DMS 273 (cell line): ENCODE data around the gene PRMT6.
A peak's percentile ranks its signal among the peaks of the same experiment; 100 is the strongest.
"Not testable (repeated sequence)": the region's sequence is repeated elsewhere in the genome, so short reads cannot be mapped to it uniquely, and the experiment has no call there.

Experiments used
- DNase-seq: peaks from one replicate; lab custom pipeline; 2025; ENCODE audit not compliant: unreplicated experiment; lab: John Stamatoyannopoulos, UW

PRMT6 gene

DNA sequence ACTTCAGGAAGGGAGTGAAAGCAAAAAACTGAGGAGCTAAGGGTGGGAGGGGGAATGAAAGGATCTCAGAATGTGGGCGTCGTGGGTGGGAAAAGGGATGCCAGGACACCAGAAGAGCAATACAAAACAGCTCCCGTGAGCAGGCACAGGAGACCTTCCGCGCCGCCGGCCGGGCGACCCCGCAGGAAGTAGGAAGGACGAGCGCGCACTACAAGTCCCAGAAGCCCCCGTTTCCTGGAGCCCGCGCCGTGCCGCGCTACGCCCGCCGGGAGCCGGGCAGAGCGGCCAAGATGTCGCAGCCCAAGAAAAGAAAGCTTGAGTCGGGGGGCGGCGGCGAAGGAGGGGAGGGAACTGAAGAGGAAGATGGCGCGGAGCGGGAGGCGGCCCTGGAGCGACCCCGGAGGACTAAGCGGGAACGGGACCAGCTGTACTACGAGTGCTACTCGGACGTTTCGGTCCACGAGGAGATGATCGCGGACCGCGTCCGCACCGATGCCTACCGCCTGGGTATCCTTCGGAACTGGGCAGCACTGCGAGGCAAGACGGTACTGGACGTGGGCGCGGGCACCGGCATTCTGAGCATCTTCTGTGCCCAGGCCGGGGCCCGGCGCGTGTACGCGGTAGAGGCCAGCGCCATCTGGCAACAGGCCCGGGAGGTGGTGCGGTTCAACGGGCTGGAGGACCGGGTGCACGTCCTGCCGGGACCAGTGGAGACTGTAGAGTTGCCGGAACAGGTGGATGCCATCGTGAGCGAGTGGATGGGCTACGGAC, at the start of gene PRMT6:
Gene PRMT6, plus strand, starts transcription at position 249 of the 771 bp plus-strand sequence. Its CDS starts 42 bp downstream, at position 291.
- peak; percentile 94 for DNase-seq

DNA sequence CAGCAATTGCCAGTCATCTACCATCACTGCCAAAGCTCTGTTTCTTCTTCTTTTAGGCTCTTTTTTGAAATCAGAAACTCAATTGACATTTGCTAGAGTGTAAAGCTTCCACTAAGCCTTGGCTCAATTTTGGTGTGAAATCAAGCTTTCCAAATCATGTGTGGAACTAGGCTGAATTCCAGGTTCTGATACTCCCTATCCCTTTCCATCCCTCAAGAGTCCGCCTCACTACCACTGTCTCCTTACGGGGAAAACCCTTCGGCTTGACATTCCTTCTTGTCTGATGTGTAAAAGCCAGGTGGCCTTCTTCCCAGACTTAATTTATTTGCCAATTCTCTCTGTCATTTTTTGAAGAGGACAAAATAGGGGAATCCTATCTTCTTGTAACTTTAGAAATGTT, 47.2 kb upstream of the PRMT6 start:
- no peak for DNase-seq

DNA sequence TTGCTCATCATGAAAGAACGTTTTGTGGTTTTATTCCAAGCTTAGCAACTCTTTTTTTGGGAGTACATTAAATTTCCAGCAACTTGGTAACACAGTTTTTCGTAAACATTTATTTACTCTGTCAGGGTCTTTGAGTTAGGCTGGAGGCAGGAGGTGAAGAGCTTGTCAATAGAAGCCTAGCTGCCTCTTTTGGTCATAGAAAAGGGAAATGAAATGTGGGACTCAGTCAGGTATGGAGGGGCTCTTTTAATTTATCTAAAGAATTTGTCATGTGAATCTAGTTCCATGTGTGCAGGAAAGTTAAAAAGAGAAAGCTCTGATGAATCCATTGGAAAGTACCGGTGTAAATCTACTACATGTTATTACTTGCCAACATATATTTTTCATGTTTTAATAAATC, 45.9 kb upstream of the PRMT6 start:
- no peak for DNase-seq

DNA sequence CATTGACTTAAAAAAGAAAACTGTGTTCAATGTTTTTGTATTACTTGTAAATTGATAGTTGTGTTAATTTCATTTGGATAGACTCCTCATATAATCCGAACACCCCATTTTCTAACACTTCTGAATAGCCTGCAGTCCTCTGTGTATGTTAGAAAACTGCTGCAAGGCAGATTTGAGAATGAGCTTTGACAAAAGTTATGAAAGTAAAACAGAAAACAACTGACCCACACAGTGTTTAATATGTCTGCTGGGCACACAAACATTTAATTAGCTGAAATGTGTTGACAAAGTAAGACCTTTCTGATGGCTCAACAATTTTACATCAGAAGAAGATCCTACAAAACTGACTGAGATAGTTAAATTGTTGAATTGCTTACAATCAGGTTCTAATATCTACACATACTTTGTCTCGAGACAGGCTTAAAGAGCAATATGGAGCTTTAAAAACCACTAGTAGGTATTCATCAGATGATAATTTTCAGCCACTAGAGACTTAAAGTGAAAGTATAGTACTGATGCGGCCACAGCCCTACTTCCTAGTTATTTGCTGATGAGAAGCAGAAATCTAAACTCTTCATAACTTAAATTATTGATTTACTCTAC, 40.0 kb upstream of the PRMT6 start:
- no peak for DNase-seq

DNA sequence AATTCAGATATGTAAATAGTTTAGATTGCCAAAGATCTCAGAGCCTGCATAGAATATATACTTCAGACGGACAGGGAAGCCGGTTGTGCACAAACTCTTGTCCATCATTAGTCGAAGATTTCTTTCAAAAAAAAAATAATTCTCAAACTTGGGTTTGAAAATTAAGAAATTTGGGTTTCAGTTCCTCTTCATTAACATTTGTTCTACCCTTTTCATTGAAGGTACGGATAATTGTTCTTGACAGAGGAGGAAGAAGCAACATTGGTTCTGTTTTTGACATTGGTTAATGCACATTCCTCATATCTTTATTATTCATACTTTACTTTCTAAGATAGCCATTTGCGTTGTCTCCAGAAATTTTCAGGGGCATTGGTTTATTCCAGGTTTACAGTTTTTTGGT, 38.0 kb upstream of the PRMT6 start:
- DNase-seq: no peak

DNA sequence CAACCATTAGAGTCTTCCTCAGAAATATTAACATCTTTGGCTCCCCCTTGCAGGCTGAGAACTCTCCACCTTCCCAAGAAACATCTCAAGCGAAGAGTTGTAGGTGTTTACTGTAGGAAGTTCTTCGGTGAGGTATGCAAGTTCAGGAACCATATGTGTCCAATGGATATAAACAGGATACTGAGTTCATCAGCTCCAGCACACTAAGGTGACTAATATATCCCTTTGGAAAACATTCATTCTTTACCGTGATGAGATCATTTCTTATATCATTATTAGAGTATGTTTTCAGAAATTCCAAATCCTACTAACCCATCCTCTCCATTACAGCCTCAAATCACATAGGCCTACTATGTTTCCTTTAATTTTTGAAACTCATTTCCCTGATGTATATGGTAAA, 37.3 kb upstream of the PRMT6 start:
- no peak for DNase-seq

GRCh38 chr1:107038874-107039273, 17.6 kb upstream of the PRMT6 start:
- DNase-seq: not testable (repeated sequence)

DNA sequence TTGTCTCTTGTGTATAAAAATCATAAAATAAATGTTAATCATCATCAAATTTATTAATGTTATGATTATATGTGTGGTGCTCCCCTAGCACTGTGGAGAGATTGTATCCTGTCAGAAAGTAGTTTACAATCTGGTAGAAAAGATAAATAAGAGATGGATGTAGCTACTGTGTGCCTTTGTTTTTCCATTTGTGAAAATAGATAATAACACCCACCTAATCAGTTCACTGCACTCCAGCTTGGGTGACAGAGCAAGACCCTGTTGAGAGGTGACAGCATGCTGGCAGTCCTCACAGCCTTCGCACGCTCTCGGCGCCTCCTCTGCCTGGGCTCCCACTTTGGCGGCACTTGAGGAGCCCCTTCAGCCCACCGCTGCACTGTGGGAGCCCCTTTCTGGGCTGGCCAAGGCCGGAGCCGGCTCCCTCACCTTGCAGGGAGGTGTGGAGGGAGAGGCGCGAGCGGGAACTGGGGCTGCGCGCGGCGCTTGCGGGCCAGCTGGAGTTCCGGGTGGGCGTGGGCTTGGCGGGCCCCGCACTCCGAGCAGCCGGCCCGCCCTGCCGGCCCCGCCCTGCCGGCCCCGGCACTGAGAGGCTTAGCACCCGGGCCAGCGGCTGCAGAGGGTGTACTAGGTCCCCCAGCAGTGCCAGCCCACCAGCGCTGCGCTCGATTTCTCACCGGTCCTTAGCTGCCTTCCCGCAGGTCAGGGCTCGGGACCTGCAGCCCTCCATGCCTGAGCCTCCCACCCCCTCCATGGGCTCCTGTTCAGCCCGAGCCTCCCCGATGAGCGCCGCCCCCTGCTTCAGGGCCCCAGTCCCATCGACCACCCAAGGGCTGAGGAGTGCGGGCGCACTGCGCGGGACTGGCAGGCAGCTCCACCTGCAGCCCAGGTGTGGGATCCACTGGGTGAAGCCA, 11.9 kb upstream of the PRMT6 start:
- not testable (repeated sequence) for DNase-seq

- DNase-seq: no peak
Observed at GRCh38 chr1:107047602-107048001, 8.9 kb upstream of the PRMT6 start.

DNA sequence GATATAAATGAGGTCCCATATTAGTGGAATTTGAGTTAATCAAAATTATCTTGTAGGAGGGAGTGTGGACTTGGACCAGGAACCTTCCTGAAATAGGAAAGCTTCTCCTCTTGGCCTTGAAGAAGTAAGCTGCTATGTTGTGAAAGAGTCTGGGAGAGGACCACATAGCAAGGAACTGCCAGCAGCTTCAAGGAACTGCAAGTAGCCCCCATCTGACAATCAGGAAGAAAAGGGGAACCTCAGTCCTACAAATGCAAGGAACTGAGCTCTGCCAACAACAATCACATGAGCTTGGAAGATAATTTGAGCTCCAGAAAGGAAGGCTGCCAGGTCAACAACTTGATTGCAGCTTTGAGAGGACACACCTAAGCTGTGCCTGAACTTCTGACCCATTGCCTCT, 8.2 kb upstream of the PRMT6 start:
- DNase-seq: no peak

DNA sequence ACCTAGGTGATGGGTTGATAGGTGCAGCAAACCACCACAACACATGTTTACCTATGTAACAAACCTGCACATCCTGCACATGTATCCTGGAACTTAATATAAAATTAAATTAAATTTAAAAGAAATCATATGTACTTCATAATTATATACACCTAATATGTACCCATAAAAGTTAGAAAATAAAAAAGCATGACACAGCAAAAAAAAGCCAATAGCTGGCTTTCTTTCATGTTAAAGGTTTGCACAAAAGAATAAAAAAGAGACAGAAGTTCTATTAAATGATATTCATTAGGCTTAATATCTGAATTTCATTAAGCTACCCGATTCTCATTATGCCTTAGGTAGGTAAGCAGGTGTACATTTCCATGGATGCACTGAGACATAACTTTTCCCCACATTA, 5.2 kb upstream of the PRMT6 start:
- DNase-seq: no peak

DNA sequence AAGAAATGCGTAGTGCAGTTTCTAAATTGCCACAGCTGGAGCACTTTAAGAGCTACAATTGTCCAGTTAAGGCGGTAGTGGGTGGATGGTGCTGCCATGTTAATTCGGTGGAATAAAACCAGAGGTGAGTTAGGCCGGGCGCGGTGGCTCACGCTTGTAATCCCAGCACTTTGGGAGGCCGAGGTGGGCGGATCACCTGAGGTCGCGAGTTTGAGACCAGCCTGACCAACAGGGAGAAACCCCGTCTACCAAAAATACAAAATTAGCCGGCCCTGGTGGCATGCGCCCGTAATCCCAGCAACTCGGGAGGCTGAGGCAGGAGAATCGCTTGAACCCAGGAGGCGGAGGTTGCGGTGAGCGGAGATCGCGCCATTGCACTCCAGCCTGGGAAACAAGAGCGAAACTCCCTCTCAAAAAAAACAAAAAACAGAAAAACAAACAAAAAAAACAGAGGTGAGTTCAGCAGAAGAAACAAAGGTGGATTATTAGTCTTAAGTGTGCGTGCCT, 502 bp upstream of the PRMT6 start:
- DNase-seq: not testable (repeated sequence)

GRCh38 chr1:107057197-107058133, 991 bp downstream of the PRMT6 start:
- peak; percentile 89 for DNase-seq

- DNase-seq: no peak
Observed at GRCh38 chr1:107058245-107059032, 2.0 kb downstream of the PRMT6 start.

GRCh38 chr1:107061886-107062285, 5.4 kb downstream of the PRMT6 start:
- no peak for DNase-seq

GRCh38 chr1:107073493-107073892, 17.0 kb downstream of the PRMT6 start:
- no peak for DNase-seq

- DNase-seq: no peak
Observed at GRCh38 chr1:107076841-107077240, 20.4 kb downstream of the PRMT6 start.

- DNase-seq: no peak
Observed at GRCh38 chr1:107079249-107079648, 22.8 kb downstream of the PRMT6 start.

DNA sequence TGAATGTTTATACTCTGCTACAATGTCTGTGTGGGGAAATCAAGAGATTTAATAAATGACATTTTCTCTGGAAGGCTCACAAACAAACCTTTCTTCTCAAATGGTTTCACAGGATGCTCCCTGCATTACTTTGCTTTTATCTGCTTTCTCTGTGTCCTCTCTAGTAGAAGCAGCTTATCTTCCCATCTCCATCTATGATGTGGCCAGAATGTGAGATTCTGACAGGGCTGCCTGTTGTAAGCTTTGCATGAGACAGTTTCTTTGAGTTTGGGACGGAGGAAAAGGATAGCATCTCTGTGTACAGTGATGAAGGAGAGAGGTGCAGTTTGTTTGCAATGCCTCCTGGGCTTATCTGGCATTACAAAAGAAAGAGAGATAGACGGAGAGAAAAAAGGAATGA, 24.6 kb downstream of the PRMT6 start:
- no peak for DNase-seq

- DNase-seq: no peak
Observed at GRCh38 chr1:107091418-107091817, 34.9 kb downstream of the PRMT6 start.
